CD4-positive, alpha-beta T cell treated with Interferon alpha-2 for 1 hour (primary cell): ENCODE data around the gene AGPAT2.

Experiments
- DNase-seq, 2 donors: peaks; one replicate each; pipeline ENCODE4 v3.0.0-alpha.2; 2020 to 2022

The AGPAT2 gene

DNA sequence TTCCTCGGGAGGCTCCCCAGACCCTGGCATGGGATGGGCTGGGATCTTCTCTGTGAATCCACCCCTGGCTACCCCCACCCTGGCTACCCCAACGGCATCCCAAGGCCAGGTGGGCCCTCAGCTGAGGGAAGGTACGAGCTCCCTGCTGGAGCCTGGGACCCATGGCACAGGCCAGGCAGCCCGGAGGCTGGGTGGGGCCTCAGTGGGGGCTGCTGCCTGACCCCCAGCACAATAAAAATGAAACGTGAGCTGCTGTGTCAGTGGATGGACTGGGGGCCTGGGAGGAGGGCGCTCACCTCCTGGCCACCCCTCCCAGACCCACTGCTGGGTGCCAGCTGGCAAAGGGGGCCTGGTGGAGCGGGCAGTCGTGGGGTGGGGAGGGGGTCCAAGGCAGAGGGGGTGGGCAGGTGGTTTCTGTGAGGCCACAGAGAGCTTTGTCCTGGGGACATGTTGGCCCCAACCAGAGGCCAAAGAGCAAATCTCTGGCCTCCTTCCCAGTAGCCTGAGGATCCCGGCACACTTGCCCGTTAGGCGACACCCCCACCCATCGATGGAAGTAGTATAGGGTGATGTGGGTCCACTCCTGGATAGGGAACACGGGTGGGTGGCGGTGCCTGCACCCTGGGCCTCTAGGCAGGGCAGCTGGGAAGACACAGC is 14.7 kb downstream of the AGPAT2 start:
- no peak for DNase-seq

DNA sequence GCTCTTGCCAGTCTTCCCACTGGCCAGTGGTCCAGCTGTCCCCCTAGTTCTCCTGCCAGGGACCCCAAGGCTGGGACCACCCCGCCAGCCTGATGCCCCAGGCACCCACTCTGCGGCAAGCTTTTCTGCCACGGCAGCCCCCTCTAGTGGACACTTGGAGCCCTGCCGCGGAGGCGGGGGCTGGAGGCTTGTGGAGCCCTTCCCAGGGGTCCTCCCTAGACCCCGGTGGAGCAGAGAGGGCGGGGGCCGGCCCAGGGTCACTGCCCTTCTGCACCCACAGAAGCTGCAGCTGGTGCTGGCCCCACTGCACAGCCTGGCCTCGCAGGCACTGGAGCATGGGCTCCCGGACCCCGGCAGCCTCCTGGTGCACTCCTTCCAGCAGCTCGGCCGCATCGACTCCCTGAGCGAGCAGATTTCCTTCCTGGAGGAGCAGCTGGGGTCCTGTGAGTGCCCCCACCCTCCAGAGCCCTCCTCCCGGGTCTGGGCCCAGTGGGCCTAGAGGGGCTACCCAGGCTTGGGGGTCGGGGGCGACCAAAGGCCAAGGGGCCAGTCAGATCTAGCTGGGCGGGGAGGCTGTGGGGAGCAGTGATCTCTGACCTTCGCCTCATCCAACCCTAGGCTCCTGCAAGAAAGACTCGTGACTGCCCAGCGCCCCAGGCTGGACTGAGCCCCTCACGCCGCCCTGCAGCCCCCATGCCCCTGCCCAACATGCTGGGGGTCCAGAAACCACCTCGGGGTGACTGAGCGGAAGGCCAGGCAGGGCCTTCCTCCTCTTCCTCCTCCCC is 15.4 kb downstream of the AGPAT2 start:
- DNase-seq: peak in 1 of 2 donors; percentile 41

DNA sequence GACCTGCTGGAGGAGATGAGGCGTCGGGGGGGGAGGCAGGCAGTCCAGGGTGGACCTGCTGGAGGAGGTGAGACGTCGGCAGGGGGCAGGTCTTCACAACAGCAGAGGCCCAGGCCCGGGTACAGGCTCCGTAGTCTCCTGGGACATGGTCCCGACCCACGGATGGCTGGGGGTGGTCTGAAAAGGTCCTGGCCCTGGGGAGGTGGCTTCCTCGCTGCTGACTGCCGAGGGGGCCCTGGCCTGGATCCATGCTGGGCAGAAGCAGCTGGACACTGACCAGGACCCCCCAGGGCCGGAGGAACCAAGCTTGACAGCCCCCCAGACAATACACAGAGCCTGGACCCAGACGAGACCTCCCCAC is 16.0 kb downstream of the AGPAT2 start:
- no peak for DNase-seq

DNA sequence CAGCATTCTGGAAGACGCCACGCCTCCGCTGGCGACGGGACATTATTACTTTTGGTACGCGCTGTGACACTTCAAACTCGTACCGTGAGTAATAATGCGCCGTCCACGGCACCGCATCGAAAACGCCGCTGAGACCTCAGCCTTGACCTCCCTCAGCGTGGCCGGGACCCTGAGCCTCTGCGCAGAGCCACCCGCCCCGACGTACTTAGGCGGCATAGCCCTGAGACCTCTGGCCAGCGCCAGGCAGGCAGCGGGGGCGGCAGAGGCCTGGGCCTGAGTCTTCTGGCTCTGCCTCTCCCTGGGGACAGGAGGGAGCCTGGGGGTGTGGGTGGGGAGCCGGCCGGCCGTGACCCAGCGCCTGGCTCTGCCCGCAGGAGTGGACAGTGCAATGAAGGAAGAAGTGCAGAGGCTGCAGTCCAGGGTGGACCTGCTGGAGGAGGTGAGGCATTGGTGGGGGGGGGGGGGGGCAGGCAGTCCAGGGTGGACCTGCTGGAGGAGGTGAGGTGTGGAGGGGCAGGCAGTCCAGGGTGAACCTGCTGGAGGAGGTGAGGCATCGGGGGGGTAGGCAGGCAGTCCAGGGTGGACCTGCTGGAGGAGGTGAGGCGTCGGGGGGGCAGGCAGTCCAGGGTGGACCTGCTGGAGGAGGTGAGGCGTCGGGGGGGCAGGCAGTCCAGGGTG is 16.5 kb downstream of the AGPAT2 start:
- DNase-seq: no peak

DNA sequence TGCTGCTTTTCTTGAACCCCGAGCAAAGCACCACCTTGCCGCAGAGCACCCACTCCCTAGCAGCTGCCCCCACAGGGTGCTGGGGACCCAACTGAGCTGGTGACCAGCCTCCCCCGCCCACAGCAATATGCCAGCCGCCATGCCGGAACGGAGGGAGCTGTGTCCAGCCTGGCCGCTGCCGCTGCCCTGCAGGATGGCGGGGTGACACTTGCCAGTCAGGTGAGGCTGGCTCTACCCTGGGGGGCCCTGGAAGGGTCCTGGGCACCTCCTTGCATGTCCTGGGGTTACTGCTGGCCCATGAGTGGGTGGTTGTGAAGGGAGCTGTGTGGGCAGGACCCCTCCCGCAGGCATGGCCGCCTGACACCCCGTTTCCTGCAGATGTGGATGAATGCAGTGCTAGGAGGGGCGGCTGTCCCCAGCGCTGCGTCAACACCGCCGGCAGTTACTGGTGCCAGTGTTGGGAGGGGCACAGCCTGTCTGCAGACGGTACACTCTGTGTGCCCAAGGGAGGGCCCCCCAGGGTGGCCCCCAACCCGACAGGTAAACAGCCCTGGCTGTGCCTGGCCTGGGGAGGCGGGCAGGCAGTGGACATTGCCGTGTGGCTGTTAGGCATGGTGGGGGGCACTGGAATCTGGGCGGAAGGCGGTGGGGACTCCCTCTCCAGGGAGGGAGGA is 17.3 kb downstream of the AGPAT2 start:
- no peak for DNase-seq

DNA sequence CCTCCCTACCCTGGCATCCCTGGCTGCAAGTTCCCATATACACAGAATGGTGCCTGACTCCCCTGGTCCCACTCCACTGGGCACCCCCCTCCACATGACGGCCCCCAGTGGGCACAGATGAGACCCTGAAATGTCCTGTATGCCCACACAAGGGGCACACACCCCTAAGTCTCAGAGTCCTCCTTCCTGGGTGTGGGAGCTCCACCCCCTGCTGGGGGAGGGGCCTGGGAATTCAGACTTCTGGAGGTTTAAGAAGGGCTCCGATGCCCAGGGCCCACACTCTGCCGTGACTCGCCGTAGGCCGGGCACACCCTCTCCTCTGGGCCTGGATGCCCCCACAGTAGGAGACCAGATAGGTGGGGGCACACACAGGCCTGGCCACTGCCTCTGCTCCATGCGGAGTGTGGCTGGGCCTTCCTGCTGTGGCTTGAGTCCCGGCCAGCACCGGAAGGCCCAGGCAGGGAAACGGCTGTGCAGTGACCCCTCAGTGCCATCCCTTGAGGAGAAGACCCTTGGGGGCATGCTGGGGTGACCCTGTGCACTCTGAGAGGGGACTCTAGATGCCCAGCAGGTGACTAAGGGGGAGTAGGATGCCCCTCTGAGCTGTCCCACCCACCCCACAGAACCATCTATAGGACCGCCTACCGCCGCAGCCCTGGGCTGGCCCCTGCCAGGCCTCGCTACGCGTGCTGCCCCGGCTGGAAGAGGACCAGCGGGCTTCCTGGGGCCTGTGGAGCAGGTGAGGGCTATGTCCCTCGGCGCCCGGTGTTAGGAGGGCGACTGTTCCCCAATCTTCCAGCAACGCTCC is 18.1 kb downstream of the AGPAT2 start:
- DNase-seq: no peak

DNA sequence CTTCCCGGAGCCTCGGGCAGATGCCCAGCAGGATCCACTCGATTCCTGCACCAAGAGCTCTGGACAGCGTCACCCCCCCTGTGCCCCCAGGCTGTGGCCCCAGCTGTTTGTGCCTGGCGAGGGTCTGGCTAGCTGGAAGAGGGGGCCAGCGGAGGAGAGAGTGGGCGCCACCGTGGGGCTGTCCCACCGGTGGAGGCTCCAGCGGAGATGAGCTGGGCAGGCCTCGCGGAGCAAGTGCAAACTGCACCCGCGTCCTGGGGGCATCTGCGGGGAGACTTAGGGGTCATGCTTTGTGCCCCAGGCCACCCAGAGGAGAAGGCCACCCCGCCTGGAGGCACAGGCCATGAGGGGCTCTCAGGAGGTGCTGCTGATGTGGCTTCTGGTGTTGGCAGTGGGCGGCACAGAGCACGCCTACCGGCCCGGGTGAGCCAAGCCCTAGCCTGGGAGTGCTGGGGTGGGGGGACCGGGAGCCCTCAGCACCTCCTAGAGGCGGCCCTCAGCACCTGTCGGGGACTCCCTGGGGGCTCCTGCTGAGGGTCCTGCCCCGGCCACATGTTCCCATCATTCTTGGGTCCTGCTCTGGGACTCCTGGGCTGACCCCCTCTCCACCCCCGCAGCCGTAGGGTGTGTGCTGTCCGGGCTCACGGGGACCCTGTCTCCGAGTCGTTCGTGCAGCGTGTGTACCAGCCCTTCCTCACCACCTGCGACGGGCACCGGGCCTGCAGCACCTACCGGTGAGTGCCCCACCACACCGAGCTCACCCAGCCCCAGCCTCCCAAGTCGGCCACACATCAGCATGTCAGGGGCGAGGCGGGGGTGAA is 19.1 kb downstream of the AGPAT2 start:
- no peak for DNase-seq

DNA sequence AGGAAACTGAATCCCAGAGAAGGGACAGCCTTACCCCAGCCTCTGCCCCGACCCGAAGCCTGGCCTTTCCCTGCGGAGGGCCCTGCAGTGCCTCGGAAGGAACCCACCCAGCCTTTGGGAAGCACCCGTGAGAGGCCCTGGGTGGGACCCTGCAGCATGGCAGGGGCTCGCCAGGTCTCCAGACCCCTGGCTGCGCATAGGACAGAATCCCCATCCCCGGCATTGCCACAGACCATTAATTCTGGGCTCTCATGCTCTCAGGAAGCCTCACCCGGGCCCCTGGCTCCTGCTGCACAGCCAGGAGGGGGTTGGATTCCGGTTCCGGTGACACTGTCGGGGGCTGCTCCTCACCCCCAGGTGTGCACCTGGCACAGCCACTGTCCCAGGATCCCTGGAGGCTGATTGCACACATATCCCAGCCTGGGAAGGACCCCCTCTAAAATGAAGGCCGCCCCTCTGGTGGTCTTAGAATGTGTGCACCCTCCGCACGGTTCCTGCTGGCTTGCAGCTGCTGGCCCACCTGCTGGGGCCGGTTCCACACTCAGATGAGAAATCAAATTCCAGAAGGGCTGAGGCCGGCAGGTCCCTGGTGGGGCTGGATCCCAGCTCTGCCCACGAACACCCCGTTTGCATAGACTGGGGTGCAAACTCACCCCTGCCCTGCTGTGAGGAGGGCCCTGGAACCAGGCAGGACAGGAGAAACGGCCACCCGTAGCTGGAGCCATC is 19.9 kb downstream of the AGPAT2 start:
- DNase-seq: no peak

DNA sequence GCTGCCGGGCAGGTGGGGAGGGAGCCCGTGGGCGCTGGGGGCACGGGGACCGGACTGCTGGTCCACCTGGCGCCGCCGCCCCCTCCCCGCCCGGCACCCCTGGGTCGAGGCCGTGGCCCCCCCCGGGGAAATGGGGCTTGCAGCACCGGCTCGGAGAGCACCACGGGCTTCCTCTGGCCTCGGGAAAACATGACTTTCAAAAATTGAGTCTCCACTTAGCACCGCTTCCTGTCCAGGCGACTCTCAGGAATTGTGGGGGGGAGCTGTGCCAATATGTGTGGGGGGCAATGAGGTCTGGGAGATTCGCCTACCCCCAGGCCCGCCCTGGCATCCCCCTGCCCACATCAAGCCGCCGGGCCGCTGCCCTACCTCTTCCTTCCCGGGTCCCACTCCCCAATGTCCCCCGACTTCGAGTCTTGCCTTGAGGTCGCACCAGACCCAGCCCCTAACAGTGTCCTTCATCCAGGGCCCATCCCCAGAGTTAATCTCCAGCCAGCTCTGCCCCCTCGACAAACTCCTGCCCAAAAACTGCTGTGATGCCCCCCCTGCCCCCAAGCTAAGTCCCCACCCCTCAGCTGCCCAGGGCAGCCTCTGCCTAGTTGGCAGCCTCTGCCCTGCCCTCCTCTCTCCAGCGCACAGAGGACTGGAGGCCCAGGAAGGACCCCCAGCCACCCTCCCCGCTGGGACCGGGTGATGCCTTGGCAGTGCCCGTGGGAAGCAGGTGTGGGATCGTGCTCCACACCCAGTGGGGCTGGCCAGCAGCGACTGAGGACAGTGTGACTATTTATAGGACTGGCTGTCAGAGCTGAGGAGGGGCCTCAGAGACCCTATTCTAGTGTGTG is 20.7 kb downstream of the AGPAT2 start:
- no peak for DNase-seq

DNA sequence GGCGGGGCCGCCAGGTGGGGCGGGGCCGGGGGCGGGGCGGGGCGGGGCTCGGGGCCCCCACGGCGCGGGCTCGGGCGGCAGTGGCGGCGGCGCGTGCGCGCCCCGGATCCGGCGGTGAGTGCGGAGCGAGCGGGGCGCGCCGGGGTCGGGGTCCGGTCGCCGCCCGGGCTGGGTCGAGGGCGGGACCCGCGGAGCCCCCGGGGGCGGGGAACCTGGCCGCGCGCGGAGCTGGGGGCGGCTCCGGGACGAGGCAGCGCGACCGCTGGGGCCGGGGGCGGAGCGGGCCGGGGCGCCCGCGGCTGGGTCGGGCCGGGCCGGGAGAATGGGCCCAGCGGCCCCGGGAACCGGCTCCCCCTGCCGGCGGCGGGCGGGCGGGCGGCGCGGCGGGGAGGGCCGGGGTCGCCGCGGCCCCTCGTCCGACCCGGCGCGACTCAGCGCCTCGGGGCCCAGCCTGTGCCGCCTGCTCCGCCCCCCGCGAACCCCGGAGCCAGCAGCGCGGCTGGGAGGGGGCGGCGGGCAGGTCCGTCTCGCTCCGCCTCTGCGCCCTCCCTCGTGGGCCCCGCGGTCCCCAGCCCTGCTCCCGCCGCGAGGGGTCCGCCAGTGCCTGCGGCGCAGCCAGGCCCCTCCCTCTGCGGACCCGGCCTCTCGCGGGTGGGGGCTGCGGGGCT is 21.4 kb downstream of the AGPAT2 start:
- peak in 1 of 2 donors; percentile 37 for DNase-seq

DNA sequence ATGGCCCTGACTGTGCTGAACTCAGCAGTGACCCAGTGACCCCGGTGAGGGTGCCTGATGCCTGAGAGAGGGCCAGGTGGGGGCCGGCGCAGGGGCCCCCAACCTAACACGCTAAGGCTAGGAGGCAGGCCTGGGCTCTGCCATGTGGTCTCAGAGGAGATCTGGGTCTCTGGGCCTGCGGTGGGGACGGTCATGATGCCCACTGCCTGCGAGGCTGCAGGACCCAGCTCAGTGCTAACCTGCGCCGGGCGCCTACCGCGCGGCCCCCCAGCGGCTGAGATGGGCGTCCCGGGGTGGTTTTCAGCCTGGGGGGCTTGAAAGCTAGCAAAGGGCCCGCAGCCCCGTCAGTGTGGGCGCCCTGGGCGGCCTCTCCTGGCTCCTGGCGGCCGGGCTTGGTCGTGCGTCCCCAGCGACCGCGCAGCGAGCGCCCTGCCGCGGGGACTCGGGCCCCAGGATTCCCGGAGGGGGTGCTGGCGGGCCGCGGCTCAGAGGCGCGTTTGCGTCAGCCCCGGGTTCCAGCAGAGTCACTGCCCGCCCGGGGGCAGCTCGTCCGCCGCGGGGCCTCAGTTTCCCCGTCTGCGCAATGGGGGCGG is 22.1 kb downstream of the AGPAT2 start:
- no peak for DNase-seq

DNA sequence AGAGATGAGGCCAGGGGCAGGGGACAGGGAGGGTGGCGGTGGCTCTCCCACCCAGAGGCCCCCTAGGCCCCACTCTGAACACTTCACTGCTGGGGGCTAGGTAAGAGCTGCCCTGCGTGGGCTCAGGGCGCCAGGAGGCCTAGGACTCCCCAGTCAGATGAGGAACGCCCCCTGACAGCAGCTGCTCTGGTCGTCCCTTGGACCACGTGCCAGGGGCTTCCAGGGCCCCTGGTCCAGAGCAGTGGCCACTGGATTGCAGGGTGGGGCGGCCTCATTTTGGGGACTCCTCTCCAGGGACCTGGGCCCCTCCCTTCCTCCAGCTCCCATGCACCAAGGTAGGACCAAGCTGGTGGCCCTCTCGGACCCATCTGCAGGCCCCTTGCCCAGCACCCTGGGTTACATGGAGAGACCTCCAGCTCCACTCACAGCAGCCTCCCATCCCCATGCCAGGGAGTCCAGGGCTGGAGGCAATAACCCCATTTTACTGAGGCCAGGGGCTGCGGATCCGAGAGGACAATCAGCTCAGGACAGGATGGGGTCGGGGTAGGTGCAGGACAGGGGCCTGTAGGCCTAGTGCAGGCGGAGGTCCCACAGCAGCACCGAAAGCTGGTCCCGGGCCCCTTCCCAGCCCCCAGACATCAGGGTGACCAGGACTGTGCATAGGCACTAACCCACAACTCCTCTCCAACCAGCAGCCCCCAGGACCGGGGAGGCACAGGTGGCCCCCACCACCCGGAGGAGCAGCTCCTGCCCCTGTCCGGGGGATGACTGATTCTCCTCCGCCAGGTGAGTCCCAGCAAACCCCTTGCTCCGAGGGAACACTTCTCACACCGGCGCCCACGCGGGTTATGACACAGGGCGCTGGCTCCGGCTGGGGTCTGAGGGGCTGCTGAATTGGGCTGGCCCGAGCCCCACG is 23.0 kb downstream of the AGPAT2 start:
- no peak for DNase-seq

DNA sequence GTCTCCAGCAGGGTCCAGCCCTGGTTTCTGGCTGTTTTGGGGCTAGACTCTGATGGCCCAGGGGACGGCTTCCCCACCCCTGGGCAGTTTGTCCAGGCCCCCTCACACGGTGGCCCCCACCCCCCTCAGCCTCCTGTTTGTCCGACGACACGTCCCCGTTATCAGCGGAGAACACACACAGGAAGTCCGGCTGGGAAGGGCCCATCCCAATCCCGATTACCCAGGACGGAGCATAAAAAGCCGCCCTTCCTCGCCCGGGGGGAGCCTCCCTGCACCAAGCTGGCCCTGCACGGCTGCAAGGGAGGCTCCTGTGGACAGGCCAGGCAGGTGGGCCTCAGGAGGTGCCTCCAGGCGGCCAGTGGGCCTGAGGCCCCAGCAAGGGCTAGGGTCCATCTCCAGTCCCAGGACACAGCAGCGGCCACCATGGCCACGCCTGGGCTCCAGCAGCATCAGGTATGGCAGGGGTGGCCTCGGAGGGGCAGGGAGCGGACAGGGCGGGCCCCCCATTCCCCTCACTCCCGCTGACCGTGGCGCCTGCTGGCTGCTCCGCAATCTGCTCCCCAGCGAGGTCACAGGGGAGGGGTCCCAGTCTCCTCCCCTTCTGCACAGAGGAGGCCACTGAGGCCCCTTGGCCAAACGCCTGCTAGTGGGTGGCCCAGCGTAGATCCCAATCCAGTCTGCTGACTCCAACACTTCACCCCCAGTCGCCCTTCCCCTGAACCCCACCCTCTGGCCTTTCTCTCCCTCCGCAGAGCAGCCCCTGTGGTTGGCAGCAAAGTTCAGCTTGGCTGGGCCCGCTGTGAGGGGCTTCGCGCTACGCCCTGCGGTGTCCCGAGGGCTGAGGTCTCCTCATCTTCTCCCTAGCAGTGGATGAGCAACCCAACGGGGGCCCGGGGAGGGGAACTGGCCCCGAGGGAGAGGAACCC is 24.3 kb downstream of the AGPAT2 start, which contains the start of gene EGFL7:
Gene EGFL7 (plus strand): TSS at position 261 of the 926 bp plus-strand sequence. CDS start 5,367 bp downstream, outside the sequence.
- DNase-seq: no peak

DNA sequence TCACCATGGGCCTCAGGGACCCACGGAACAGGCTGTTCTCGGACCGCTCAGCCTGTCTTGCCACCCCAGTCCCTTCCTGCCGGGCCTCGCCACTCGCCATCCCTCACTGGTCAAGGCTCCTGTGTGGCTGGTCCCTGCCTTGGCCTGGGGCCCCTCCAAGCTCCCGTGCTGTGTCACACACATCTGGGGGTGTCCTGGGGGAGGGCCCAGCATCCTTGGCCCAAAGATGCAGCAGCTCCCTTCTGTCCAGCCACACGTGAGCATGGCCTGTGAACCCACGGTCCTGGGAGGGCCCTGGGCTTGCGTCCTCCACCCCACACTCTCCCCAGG is 25.0 kb downstream of the AGPAT2 start:
- DNase-seq: no peak

DNA sequence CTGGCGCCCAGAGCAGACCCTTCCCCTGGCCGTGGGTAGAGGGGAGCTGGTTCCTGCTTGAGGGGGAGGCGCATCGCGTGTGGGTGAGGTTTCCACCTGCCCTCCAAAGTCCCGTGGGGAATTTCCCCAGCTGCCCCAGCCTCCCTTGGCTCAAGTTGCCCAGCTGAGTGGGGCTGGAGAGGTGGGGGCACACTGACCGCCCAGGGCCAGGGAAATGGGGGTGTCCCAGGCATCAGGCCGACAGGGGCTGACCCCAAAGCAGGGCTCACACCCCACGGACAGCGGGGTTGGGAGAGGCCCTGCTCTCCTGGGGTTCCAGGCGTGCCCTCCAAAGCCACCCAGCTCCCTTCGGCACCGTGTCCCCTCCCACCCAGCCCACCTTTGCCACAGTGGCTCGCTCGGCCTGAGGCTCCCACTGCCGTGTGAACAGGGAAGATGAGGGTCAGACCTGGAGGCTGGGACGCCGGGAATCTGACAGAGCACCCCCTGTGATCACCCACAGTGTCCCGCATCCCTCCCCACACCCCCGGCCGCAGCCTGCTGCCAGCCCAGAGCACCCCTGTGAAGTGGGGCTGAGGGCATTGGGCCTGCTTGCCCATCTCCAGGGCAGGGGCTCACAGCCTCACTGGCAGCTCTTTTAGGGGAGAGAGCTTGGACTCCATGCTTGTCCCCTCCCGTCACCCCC is 25.5 kb downstream of the AGPAT2 start:
- no peak for DNase-seq

DNA sequence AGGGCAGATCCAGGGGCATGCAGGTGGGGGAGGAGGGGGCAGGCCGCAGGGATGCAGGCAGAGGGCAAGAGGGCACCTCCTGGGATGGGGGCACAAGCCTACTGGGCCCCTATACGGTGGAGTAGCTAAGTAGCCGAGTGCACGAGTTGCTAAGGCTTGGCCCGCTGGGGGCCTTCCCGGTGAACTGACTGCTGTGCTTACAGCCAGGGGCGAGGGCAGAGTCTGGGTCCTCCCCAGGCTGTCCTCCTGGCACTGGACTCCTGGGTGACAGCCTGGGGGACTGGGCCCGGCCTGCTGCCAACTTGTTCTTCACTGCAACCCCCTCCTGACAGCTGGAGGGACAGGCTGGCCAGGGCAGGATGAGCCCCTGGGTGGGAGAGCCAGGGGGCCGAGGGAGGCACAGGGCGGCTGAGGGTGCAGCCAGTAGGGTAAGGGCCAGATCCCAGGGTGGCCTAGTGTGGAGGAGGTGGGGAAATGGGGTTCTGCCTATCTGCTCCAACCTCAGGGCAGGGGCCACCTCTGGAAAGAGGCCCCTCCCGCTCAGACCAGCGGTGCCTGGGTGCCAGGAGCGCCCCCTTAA is 26.2 kb downstream of the AGPAT2 start:
- DNase-seq: no peak
